HG03196 (cell line): ENCODE data around the gene SCYL1.
A peak's percentile ranks its signal among the peaks of the same experiment; 100 is the strongest.

Source experiments
- ATAC-seq: cut with Tn5 transposase; IDR thresholded peaks from one replicate; pipeline ENCODE4 v1.9.1; 2021; ENCODE audit not compliant: unreplicated experiment

SCYL1 gene

GRCh38 chr11:65524741-65525545, at the start of gene SCYL1:
Gene SCYL1, plus strand, starts transcription at chr11:65525083. Its CDS starts 71 bp downstream, at chr11:65525154.
- ATAC-seq: peak; percentile 38

- no peak for ATAC-seq
Measured at GRCh38 chr11:65476632-65477148, 48.2 kb upstream of the SCYL1 start.

GRCh38 chr11:65477149-65477965, 47.5 kb upstream of the SCYL1 start:
- ATAC-seq: peak; percentile 80

GRCh38 chr11:65478388-65479183, 46.3 kb upstream of the SCYL1 start:
- no peak for ATAC-seq

GRCh38 chr11:65479184-65480145, 45.4 kb upstream of the SCYL1 start:
- ATAC-seq: no peak

GRCh38 chr11:65482306-65482850, 42.5 kb upstream of the SCYL1 start:
- ATAC-seq: no peak

GRCh38 chr11:65485920-65486219, 39.0 kb upstream of the SCYL1 start:
- ATAC-seq: no peak

- ATAC-seq: no peak
Measured at GRCh38 chr11:65486570-65487466, 38.1 kb upstream of the SCYL1 start.

- no peak for ATAC-seq
Measured at GRCh38 chr11:65487467-65488272, 37.2 kb upstream of the SCYL1 start.

GRCh38 chr11:65488273-65489034, 36.4 kb upstream of the SCYL1 start:
- no peak for ATAC-seq

GRCh38 chr11:65489035-65489705, 35.7 kb upstream of the SCYL1 start:
- no peak for ATAC-seq

GRCh38 chr11:65489706-65490320, 35.1 kb upstream of the SCYL1 start:
- ATAC-seq: no peak

GRCh38 chr11:65491163-65491465, 33.8 kb upstream of the SCYL1 start:
- ATAC-seq: no peak

GRCh38 chr11:65491614-65492386, 33.1 kb upstream of the SCYL1 start:
- no peak for ATAC-seq

- no peak for ATAC-seq
Measured at GRCh38 chr11:65492387-65492636, 32.6 kb upstream of the SCYL1 start.
